HCT116 (cell line): ENCODE measurements around the gene ZNF426. TPM values are rescaled to one million over a fixed set of nuclear protein-coding genes. Genes with fewer than 3 reads are reported as not detected.

Experiments used
- ATAC-seq: fragments of 200-7000 bp; cut with Tn5 transposase; 2 replicates; pipeline ENCODE4 v1.9.1; 2020; ENCODE audit warnings: mild to moderate bottlenecking, moderate library complexity
- Bru-seq: library from RNA; stranded (reverse); fragments of 400-500 nt; gene quantifications from one replicate; lab custom pipeline; 2021; lab: Mats Ljungman, UMichigan
- BruChase-seq, 2 experiments: library from RNA; stranded (reverse); fragments of 400-500 nt; gene quantifications; one replicate each; lab custom pipeline; 2021; lab: Mats Ljungman, UMichigan
- BruUV-seq: library from RNA; stranded (reverse); fragments of 400-500 nt; replicated peaks from 2 replicates; lab custom pipeline; 2021; lab: Mats Ljungman, UMichigan
- CTCF ChIA-PET: fragments of 300-600 bp; sonication (Branson Sonifier 250); formaldehyde crosslinking; loops from one replicate; lab custom pipeline; 2021; ENCODE audit warnings: antibody characterized with exemption; lab: Charles Lee
- POLR2A ChIA-PET: fragments of 300-600, 350-600 bp; sonication (Branson Sonifier 250); formaldehyde crosslinking; loops from one replicate; lab custom pipeline; 2021; ENCODE audit warnings: antibody characterized with exemption; lab: Charles Lee
- RAD21 ChIA-PET, 2 experiments: fragments of 300-600 bp; sonication (Branson Sonifier 250); formaldehyde crosslinking; loops; one replicate each; lab custom pipeline; 2023; ENCODE audit warnings: low total read pairs in 2 of 2; ENCODE audit not compliant: uncharacterized antibody in 2 of 2, unreplicated experiment in 2 of 2, low non-redundant PET in 1 of 2; lab: Charles Lee
- DNase-seq: peaks from one replicate; pipeline ENCODE4 v3.0.0-alpha.2; 2010; ENCODE audit warnings: low read depth, low spot score
- H2AFZ ChIP-seq: fragments of 200-600 bp; shearing (Covaris generic), sonication (generic); 2 replicates; pipeline ENCODE4 v1.6.1; 2017; ENCODE audit warnings: low read depth, mixed run types, mixed read lengths, antibody characterized with exemption, low read length; ENCODE audit not compliant: poor library complexity, severe bottlenecking
- H3K27ac ChIP-seq: 2 replicates; pipeline ENCODE4 v1.5.1; 2012; ENCODE audit warnings: low read depth, low read length
- H3K27me3 ChIP-seq: fragments of 200-600 bp; sonication (generic); 2 replicates; pipeline ENCODE4 v1.6.1; 2016; ENCODE audit warnings: mixed run types, low read length, mixed read lengths; ENCODE audit not compliant: insufficient read depth
- H3K36me3 ChIP-seq, 2 experiments: fragments of 200-500 bp in 1 of 2; fragments of 200-600 bp in 1 of 2; sonication (Bioruptor generic) in 1 of 2; sonication (generic) in 1 of 2; 2 replicates each; pipeline versions ENCODE4 v1.5.1 to v1.6.1; 2014 to 2016; ENCODE audit warnings: low read length in 2 of 2, inconsistent platforms in 1 of 2, mixed read lengths in 1 of 2, mixed run types in 1 of 2; ENCODE audit not compliant: insufficient read depth in 2 of 2, control insufficient read depth in 1 of 2
- H3K4me1 ChIP-seq, 2 experiments: fragments of 200-600 bp in 1 of 2; sonication (generic) in 1 of 2; 2 replicates each; pipeline versions ENCODE4 v1.5.1 to v1.6.1; 2012 to 2017; ENCODE audit warnings: low read length in 2 of 2, inconsistent platforms in 1 of 2, mild to moderate bottlenecking in 1 of 2, mixed read lengths in 1 of 2, mixed run types in 1 of 2, moderate library complexity in 1 of 2; ENCODE audit not compliant: insufficient read depth in 2 of 2, control insufficient read depth in 1 of 2
- H3K4me2 ChIP-seq: fragments of 200-600 bp; sonication (generic); 2 replicates; pipeline ENCODE4 v1.6.1; 2017; ENCODE audit warnings: mixed run types, low read length, mixed read lengths
- H3K4me3 ChIP-seq, 2 experiments: fragments of 200-600 bp in 1 of 2; sonication (generic) in 1 of 2; replicated peaks in 1 of 2; 2 replicates each; pipeline ENCODE4 v1.5.1; 2011 to 2016; ENCODE audit warnings: low read length in 2 of 2, control low read depth in 1 of 2, low read depth in 1 of 2, mild to moderate bottlenecking in 1 of 2, mixed read lengths in 1 of 2, mixed run types in 1 of 2
- H3K79me2 ChIP-seq: fragments of 200-600 bp; sonication (generic); 2 replicates; pipeline ENCODE4 v1.6.1; 2017; ENCODE audit warnings: mild to moderate bottlenecking, mixed run types, low read length, moderate library complexity, mixed read lengths; ENCODE audit not compliant: insufficient read depth
- H3K9ac ChIP-seq: fragments of 200-600 bp; sonication (generic); 2 replicates; pipeline ENCODE4 v1.6.1; 2016; ENCODE audit warnings: low read length, mixed read lengths
- H3K9me2 ChIP-seq: fragments of 200-600 bp; sonication (generic), shearing (Covaris generic); 2 replicates; pipeline ENCODE4 v1.6.1; 2017; ENCODE audit warnings: mixed run types, mild to moderate bottlenecking, moderate library complexity; ENCODE audit not compliant: insufficient read depth
- H3K9me3 ChIP-seq, 2 experiments: fragments of 200-500 bp in 1 of 2; fragments of 200-600 bp in 1 of 2; sonication (Bioruptor generic) in 1 of 2; sonication (generic) in 1 of 2; 2 replicates each; pipeline ENCODE4 v1.6.1; 2014 to 2017; ENCODE audit warnings: low read length in 2 of 2, mixed read lengths in 2 of 2, inconsistent platforms in 1 of 2, low read depth in 1 of 2, mild to moderate bottlenecking in 1 of 2, mixed run types in 1 of 2, moderate library complexity in 1 of 2; ENCODE audit not compliant: control insufficient read depth in 1 of 2, insufficient read depth in 1 of 2
- H4K20me1 ChIP-seq: fragments of 200-600 bp; sonication (generic), shearing (Covaris generic); 2 replicates; pipeline ENCODE4 v1.6.1; 2017; ENCODE audit warnings: mixed run types, mild to moderate bottlenecking, moderate library complexity; ENCODE audit not compliant: insufficient read depth
- SP1 ChIP-seq: IDR thresholded peaks from 2 replicates; pipeline ENCODE4 v1.6.1; 2012; ENCODE audit warnings: low read depth
- SRF ChIP-seq: IDR thresholded peaks from 2 replicates; pipeline ENCODE4 v1.6.1; 2012; ENCODE audit warnings: low read depth
- ZFX ChIP-seq: fragments of 450-650 bp; IDR thresholded peaks from 2 replicates; pipeline ENCODE4 v1.6.1; 2017
- intact Hi-C: fragments of 100-400 bp; cut with micrococcal nuclease; formaldehyde crosslinking; loops from 2 replicates; pipeline ENCODE4 v1.10.0; 2022
- long read RNA-seq: library from polyadenylated mRNA; unstranded; transcript quantifications from one replicate; pipeline ENCODE4 v2.0.0, GENCODE V29; 2021; ENCODE audit not compliant: unreplicated experiment
- polyA plus RNA-seq: library from polyadenylated mRNA; unstranded; fragments of >200 nt; gene quantifications from 2 replicates; pipeline ENCODE4 v1.2.1, GENCODE V29; 2012; ENCODE audit warnings: missing spikeins
- total RNA-seq: library from RNA; stranded (reverse); gene quantifications from one replicate; pipeline ENCODE4 v1.2.1, GENCODE V29; 2021; ENCODE audit not compliant: unreplicated experiment
- TF ChIP-seq, protein P1 (sequence below): IDR thresholded peaks from 2 replicates; pipeline ENCODE4 v1.6.1; 2011; ENCODE audit warnings: mild to moderate bottlenecking, low read length, moderate library complexity; ENCODE audit not compliant: insufficient replicate concordance; ENCODE audit errors: extremely low read depth
- TF ChIP-seq, protein P2 (sequence below): IDR thresholded peaks from 2 replicates; pipeline ENCODE4 v1.6.1; 2012

The ZNF426 gene
- total RNA-seq = 1.7 TPM
- polyA plus RNA-seq = 0.96 and 1.2 TPM in 2 replicates
- percentile 49 among the genes with signal in this experiment for Bru-seq, nascent RNA
- BruChase-seq, experiment 1, labeled RNA remaining after a 6-hour chase = percentile 61 among the genes with signal in this experiment
- percentile 68 among the genes with signal in this experiment for BruChase-seq, experiment 2, labeled RNA remaining after a 2-hour chase
- long read RNA-seq, partial matches to known transcripts = 1 of 3 reads
- long read RNA-seq, other reads (novel, unspliced or antisense) = 2 of 3 reads

- Histone ChIP-seq H3K9me2 (no peaks in the 10 kb centered on the region), H3K9me3 (peaks cover 0 to 3% of the 10 kb centered on the region in 2 experiments; a peak in 1 of 4 replicates), H3K4me1 (no peaks in the 10 kb centered on the region; a peak in 1 of 4 replicates), H4K20me1 (no peaks in the 10 kb centered on the region), H3K36me3 (no peaks in the 10 kb centered on the region), H3K4me3 (peak within 1 kb of the TSS; percentile 47 to 58), H3K27me3 (no peaks in the 10 kb centered on the region), H3K9ac (peak within 1 kb of the TSS; percentile 38), H3K79me2 (no peaks in the 10 kb centered on the region), H3K4me2 (peak within 1 kb of the TSS; percentile 43), H3K27ac (peak within 1 kb of the TSS; percentile 40), H2AFZ (peak within 1 kb of the TSS; percentile 26)
- TF ChIP-seq, protein P1, sequence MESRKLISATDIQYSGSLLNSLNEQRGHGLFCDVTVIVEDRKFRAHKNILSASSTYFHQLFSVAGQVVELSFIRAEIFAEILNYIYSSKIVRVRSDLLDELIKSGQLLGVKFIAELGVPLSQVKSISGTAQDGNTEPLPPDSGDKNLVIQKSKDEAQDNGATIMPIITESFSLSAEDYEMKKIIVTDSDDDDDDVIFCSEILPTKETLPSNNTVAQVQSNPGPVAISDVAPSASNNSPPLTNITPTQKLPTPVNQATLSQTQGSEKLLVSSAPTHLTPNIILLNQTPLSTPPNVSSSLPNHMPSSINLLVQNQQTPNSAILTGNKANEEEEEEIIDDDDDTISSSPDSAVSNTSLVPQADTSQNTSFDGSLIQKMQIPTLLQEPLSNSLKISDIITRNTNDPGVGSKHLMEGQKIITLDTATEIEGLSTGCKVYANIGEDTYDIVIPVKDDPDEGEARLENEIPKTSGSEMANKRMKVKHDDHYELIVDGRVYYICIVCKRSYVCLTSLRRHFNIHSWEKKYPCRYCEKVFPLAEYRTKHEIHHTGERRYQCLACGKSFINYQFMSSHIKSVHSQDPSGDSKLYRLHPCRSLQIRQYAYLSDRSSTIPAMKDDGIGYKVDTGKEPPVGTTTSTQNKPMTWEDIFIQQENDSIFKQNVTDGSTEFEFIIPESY = no peak
- TF ChIP-seq ZFX (peak; percentile 54; the same call in 1 of the 2 replicates), SP1 (no peak), SRF (peak; percentile 54; the same call in 1 of the 2 replicates)
- TF ChIP-seq, protein P2, sequence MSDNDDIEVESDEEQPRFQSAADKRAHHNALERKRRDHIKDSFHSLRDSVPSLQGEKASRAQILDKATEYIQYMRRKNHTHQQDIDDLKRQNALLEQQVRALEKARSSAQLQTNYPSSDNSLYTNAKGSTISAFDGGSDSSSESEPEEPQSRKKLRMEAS = no peak
- peak; percentile 73 for ATAC-seq
- CTCF ChIA-PET = no interaction called here
- POLR2A ChIA-PET = no interaction called here
- intact Hi-C loops = no loop called here
- BruUV-seq = TSS peak; percentile 89
- peak; percentile 33 for DNase-seq
- RAD21 ChIA-PET = no interaction called here
Observed at GRCh38 chr19:9538183-9539058, at the start of gene ZNF426. ZNF426 (minus strand) TSS chr19:9538645; CDS start chr19:9536232, 2,413 bp downstream.
